GM23338 (cell line): ENCODE results near the gene PTPRF. TPM values are rescaled to one million over a fixed set of nuclear protein-coding genes. Genes with fewer than 3 reads are reported as not detected.

Experiments
- ATAC-seq: fragments of 200-7000 bp; cut with Tn5 transposase; 3 replicates; pipeline ENCODE4 v1.9.1; 2020
- DNase-seq: peaks from one replicate; pipeline ENCODE4 v3.0.0-alpha.2; 2015; ENCODE audit warnings: low spot score
- H2AFZ ChIP-seq: fragments of 200-600 bp; sonication (generic); 2 replicates; pipeline ENCODE4 v1.8.0; 2016; ENCODE audit warnings: antibody characterized with exemption, mild to moderate bottlenecking, moderate library complexity
- H3F3A ChIP-seq: fragments of 200-600 bp; sonication (generic); replicated peaks from 2 replicates; pipeline ENCODE4 v1.8.0; 2017; ENCODE audit warnings: antibody characterized with exemption, mixed run types, low read depth
- H3K27ac ChIP-seq: fragments of 200-600 bp; sonication (generic); 2 replicates; pipeline ENCODE4 v1.6.1; 2016; ENCODE audit warnings: low read depth
- H3K27me3 ChIP-seq: fragments of 200-600 bp; sonication (generic); 2 replicates; pipeline ENCODE4 v1.8.0; 2016; ENCODE audit warnings: mild to moderate bottlenecking, mixed run types, moderate library complexity; ENCODE audit not compliant: insufficient read depth
- H3K36me3 ChIP-seq: fragments of 200-600 bp; sonication (generic); 2 replicates; pipeline ENCODE4 v1.8.0; 2016; ENCODE audit warnings: mild to moderate bottlenecking; ENCODE audit not compliant: insufficient read depth
- H3K4me1 ChIP-seq: fragments of 200-600 bp; sonication (generic); 2 replicates; pipeline ENCODE4 v1.8.0; 2016; ENCODE audit warnings: mild to moderate bottlenecking, moderate library complexity; ENCODE audit not compliant: insufficient read depth
- H3K4me2 ChIP-seq: fragments of 200-600 bp; sonication (generic); 2 replicates; pipeline ENCODE4 v1.7.1; 2017; ENCODE audit warnings: mixed run types
- H3K4me3 ChIP-seq: fragments of 200-600 bp; sonication (generic); 2 replicates; pipeline ENCODE4 v1.6.1; 2016; ENCODE audit warnings: mixed run types
- H3K79me2 ChIP-seq: fragments of 200-600 bp; sonication (generic); replicated peaks from 2 replicates; pipeline ENCODE4 v1.8.0; 2017; ENCODE audit warnings: mild to moderate bottlenecking; ENCODE audit not compliant: insufficient read depth
- H3K9me2 ChIP-seq: fragments of 200-600 bp; sonication (generic); 2 replicates; pipeline ENCODE4 v1.8.0; 2017; ENCODE audit not compliant: insufficient read depth
- H4K20me1 ChIP-seq: fragments of 200-600 bp; sonication (generic); replicated peaks from 2 replicates; pipeline ENCODE4 v1.8.0; 2017; ENCODE audit warnings: mild to moderate bottlenecking; ENCODE audit not compliant: insufficient read depth
- H3K27ac Mint-ChIP-seq: 2 replicates; pipeline ENCODE4 v1.8.0; 2020; ENCODE audit warnings: inconsistent platforms, mild to moderate bottlenecking, moderate library complexity, mixed read lengths
- H3K27me3 Mint-ChIP-seq: 3 replicates; pipeline ENCODE4 v1.8.0; 2022; ENCODE audit warnings: low read depth, mild to moderate bottlenecking, moderate library complexity, mixed read lengths, inconsistent platforms; ENCODE audit not compliant: insufficient read depth, poor library complexity
- H3K36me3 Mint-ChIP-seq: 3 replicates; pipeline ENCODE4 v1.8.0; 2021; ENCODE audit warnings: low read depth, mild to moderate bottlenecking, inconsistent platforms, moderate library complexity, mixed read lengths
- H3K4me1 Mint-ChIP-seq: 3 replicates; pipeline ENCODE4 v1.8.0; 2020; ENCODE audit warnings: mild to moderate bottlenecking, inconsistent platforms, mixed read lengths
- H3K4me3 Mint-ChIP-seq: 3 replicates; pipeline ENCODE4 v1.8.0; 2021; ENCODE audit warnings: moderate library complexity, mild to moderate bottlenecking, inconsistent platforms, mixed read lengths
- H3K9me3 Mint-ChIP-seq: 3 replicates; pipeline ENCODE4 v1.8.0; 2020; ENCODE audit warnings: moderate library complexity, mild to moderate bottlenecking, inconsistent platforms, mixed read lengths
- EZH2phosphoT487 ChIP-seq: fragments of 200-600 bp; sonication (generic); IDR thresholded peaks from one replicate; pipeline ENCODE4 v1.8.1; 2018; ENCODE audit warnings: antibody characterized with exemption; ENCODE audit not compliant: unreplicated experiment
- NANOG ChIP-seq: IDR thresholded peaks from 2 replicates; pipeline ENCODE4 v1.6.1; 2016; ENCODE audit warnings: antibody characterized with exemption, borderline replicate concordance
- POLR2AphosphoS5 ChIP-seq: IDR thresholded peaks from 2 replicates; pipeline ENCODE4 v1.6.1; 2016; ENCODE audit warnings: antibody characterized with exemption, low read depth
- STAT1 ChIP-seq: IDR thresholded peaks from one replicate; pipeline ENCODE4 v1.6.1; 2016; ENCODE audit warnings: antibody characterized with exemption; ENCODE audit not compliant: unreplicated experiment
- ZNF114 ChIP-seq: fragments of 250-450 bp; sonication (Bioruptor Pico); IDR thresholded peaks from 2 replicates; pipeline ENCODE4 v1.5.0; 2020; ENCODE audit warnings: mild to moderate bottlenecking, moderate library complexity
- ZNF331 ChIP-seq: fragments of 250-450 bp; sonication (Bioruptor Pico); IDR thresholded peaks from 2 replicates; pipeline ENCODE4 v1.5.0; 2020; ENCODE audit warnings: low read depth, mild to moderate bottlenecking, moderate library complexity
- polyA plus RNA-seq: library from polyadenylated mRNA; unstranded; fragments of >200 nt; fragmentation: Nextera tagmentation; extraction: Ambion mirVana; gene quantifications from 2 replicates; pipeline ENCODE4 v1.2.1, GENCODE V29; 2016
- total RNA-seq: library from RNA; depleted of rRNA; stranded (reverse); fragments of >200 nt; shearing (Covaris generic); gene quantifications from 2 replicates; pipeline ENCODE4 v1.2.3, GENCODE V29; 2014
- TF ChIP-seq, protein P1 (sequence below): IDR thresholded peaks from 2 replicates; pipeline ENCODE4 v1.6.1; 2016; ENCODE audit warnings: antibody characterized with exemption
- TF ChIP-seq, protein P2 (sequence below): fragments of 250-450 bp; sonication (Bioruptor Pico); IDR thresholded peaks from 2 replicates; pipeline ENCODE4 v1.5.0; 2020; ENCODE audit warnings: mild to moderate bottlenecking, moderate library complexity

The PTPRF gene
- total and polyA plus RNA-seq, 2 experiments from 2014 or later = 52.4 to 173 TPM

- Histone ChIP-seq H3K27me3 (no peaks in the 10 kb centered on the region), H3K79me2 (peaks cover 55% of the 10 kb centered on the region), H4K20me1 (peaks cover 49% of the 10 kb centered on the region), H3F3A (peaks cover 22% of the 10 kb centered on the region), H3K4me1 (peaks cover 32% of the 10 kb centered on the region), H3K4me3 (peak overlapping the region; percentile 42), H2AFZ (no peak overlapping the region), H3K36me3 (peaks cover 50% of the 10 kb centered on the region), H3K4me2 (peak overlapping the region; percentile 68), H3K27ac (peak overlapping the region; percentile 26; the same call in 1 of the 2 replicates), H3K9me2 (no peaks in the 10 kb centered on the region)
- Mint-ChIP-seq H3K36me3 (peaks cover 69% of the 10 kb centered on the region), H3K4me3 (peak overlapping the region; percentile 52), H3K27ac (peak overlapping the region; percentile 89), H3K27me3 (peaks cover 10% of the 10 kb centered on the region), H3K9me3 (no peaks in the 10 kb centered on the region), H3K4me1 (peaks cover 26% of the 10 kb centered on the region)
- TF ChIP-seq NANOG = no peak
- TF ChIP-seq, protein P1, sequence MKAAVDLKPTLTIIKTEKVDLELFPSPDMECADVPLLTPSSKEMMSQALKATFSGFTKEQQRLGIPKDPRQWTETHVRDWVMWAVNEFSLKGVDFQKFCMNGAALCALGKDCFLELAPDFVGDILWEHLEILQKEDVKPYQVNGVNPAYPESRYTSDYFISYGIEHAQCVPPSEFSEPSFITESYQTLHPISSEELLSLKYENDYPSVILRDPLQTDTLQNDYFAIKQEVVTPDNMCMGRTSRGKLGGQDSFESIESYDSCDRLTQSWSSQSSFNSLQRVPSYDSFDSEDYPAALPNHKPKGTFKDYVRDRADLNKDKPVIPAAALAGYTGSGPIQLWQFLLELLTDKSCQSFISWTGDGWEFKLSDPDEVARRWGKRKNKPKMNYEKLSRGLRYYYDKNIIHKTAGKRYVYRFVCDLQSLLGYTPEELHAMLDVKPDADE = no peak
- TF ChIP-seq ZNF331 (CRISPR knock-in tag) = no peak
- TF ChIP-seq ZNF114 = no peak
- TF ChIP-seq EZH2phosphoT487 = no peak
- no peak for TF ChIP-seq POLR2AphosphoS5
- no peak for TF ChIP-seq STAT1
- TF ChIP-seq, protein P2, sequence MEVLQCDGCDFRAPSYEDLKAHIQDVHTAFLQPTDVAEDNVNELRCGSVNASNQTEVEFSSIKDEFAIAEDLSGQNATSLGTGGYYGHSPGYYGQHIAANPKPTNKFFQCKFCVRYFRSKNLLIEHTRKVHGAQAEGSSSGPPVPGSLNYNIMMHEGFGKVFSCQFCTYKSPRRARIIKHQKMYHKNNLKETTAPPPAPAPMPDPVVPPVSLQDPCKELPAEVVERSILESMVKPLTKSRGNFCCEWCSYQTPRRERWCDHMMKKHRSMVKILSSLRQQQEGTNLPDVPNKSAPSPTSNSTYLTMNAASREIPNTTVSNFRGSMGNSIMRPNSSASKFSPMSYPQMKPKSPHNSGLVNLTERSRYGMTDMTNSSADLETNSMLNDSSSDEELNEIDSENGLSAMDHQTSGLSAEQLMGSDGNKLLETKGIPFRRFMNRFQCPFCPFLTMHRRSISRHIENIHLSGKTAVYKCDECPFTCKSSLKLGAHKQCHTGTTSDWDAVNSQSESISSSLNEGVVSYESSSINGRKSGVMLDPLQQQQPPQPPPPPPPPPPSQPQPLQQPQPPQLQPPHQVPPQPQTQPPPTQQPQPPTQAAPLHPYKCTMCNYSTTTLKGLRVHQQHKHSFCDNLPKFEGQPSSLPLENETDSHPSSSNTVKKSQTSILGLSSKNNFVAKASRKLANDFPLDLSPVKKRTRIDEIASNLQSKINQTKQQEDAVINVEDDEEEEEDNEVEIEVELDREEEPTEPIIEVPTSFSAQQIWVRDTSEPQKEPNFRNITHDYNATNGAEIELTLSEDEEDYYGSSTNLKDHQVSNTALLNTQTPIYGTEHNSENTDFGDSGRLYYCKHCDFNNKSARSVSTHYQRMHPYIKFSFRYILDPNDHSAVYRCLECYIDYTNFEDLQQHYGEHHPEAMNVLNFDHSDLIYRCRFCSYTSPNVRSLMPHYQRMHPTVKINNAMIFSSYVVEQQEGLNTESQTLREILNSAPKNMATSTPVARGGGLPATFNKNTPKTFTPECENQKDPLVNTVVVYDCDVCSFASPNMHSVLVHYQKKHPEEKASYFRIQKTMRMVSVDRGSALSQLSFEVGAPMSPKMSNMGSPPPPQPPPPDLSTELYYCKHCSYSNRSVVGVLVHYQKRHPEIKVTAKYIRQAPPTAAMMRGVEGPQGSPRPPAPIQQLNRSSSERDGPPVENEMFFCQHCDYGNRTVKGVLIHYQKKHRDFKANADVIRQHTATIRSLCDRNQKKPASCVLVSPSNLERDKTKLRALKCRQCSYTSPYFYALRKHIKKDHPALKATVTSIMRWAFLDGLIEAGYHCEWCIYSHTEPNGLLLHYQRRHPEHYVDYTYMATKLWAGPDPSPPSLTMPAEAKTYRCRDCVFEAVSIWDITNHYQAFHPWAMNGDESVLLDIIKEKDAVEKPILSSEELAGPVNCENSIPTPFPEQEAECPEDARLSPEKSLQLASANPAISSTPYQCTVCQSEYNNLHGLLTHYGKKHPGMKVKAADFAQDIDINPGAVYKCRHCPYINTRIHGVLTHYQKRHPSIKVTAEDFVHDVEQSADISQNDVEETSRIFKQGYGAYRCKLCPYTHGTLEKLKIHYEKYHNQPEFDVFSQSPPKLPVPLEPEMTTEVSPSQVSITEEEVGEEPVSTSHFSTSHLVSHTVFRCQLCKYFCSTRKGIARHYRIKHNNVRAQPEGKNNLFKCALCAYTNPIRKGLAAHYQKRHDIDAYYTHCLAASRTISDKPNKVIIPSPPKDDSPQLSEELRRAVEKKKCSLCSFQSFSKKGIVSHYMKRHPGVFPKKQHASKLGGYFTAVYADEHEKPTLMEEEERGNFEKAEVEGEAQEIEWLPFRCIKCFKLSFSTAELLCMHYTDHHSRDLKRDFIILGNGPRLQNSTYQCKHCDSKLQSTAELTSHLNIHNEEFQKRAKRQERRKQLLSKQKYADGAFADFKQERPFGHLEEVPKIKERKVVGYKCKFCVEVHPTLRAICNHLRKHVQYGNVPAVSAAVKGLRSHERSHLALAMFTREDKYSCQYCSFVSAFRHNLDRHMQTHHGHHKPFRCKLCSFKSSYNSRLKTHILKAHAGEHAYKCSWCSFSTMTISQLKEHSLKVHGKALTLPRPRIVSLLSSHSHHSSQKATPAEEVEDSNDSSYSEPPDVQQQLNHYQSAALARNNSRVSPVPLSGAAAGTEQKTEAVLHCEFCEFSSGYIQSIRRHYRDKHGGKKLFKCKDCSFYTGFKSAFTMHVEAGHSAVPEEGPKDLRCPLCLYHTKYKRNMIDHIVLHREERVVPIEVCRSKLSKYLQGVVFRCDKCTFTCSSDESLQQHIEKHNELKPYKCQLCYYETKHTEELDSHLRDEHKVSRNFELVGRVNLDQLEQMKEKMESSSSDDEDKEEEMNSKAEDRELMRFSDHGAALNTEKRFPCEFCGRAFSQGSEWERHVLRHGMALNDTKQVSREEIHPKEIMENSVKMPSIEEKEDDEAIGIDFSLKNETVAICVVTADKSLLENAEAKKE (CRISPR knock-in tag) = no peak
- DNase-seq = no peak
- no peak for ATAC-seq
Observed at GRCh38 chr1:43653893-43654292, 123.2 kb downstream of the PTPRF start.
